ENCODE data around the gene CYSRT1. TPM values are rescaled to one million over a fixed set of nuclear protein-coding genes. Genes with fewer than 3 reads are reported as not detected.

The CYSRT1 gene
- total RNA-seq, 1 experiment from 2014 or later = 1.4 TPM

DNA sequence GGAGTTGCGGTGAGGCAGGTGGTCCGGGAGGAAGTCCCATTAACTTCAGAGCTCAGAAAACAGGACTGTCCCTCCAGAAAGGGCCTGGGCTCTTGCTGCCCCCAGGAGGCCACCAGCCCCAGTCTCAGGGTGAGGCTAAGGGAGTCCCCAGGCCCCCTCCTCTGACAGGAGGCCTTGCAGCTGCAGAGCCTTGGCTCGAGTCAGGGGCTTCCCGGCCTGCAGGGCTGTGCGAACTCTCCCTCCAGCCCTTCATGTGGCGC, 22.9 kb downstream of the CYSRT1 start:
- no peak for DNase-seq (ENCODE audit: unreplicated experiment)
- intact Hi-C loops (cut with micrococcal nuclease) = no loop called here
- CTCF ChIA-PET = interaction anchor here (0.5 to 0.9 kb wide), 2 partner anchors 11 to 257 kb away, joined by 3 read pairs; no protein-coding TSS in a partner anchor
- POLR2A ChIA-PET = interaction anchor here (0.6 to 8.6 kb wide), 3 partner anchors 7 to 43 kb away, joined by 3 to 118 read pairs (median 4); partner anchors contain the start of gene NELFB
- H3K9me3 Mint-ChIP-seq (ENCODE audit: unreplicated experiment) = no peaks in the 10 kb centered on the region
- peaks cover 16% of the 10 kb centered on the region for H3K36me3 Mint-ChIP-seq (ENCODE audit: insufficient read depth, unreplicated experiment)
- no peaks in the 10 kb centered on the region for H3K27me3 Mint-ChIP-seq (ENCODE audit: insufficient read depth, unreplicated experiment)
- peaks cover 15% of the 10 kb centered on the region for H3K4me1 Mint-ChIP-seq (ENCODE audit: insufficient read depth, unreplicated experiment)
- no peak overlapping the region for H3K27ac Mint-ChIP-seq (ENCODE audit: low read depth, unreplicated experiment)
- TF ChIP-seq, protein P1, sequence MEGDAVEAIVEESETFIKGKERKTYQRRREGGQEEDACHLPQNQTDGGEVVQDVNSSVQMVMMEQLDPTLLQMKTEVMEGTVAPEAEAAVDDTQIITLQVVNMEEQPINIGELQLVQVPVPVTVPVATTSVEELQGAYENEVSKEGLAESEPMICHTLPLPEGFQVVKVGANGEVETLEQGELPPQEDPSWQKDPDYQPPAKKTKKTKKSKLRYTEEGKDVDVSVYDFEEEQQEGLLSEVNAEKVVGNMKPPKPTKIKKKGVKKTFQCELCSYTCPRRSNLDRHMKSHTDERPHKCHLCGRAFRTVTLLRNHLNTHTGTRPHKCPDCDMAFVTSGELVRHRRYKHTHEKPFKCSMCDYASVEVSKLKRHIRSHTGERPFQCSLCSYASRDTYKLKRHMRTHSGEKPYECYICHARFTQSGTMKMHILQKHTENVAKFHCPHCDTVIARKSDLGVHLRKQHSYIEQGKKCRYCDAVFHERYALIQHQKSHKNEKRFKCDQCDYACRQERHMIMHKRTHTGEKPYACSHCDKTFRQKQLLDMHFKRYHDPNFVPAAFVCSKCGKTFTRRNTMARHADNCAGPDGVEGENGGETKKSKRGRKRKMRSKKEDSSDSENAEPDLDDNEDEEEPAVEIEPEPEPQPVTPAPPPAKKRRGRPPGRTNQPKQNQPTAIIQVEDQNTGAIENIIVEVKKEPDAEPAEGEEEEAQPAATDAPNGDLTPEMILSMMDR (IDR thresholded peaks at IDR 0.05; ENCODE audit: unreplicated experiment) = no peak
- no peak overlapping the region for H3K4me3 Mint-ChIP-seq (ENCODE audit: unreplicated experiment)
- BruUV-seq (replicated peaks) = no TSS peak

DNA sequence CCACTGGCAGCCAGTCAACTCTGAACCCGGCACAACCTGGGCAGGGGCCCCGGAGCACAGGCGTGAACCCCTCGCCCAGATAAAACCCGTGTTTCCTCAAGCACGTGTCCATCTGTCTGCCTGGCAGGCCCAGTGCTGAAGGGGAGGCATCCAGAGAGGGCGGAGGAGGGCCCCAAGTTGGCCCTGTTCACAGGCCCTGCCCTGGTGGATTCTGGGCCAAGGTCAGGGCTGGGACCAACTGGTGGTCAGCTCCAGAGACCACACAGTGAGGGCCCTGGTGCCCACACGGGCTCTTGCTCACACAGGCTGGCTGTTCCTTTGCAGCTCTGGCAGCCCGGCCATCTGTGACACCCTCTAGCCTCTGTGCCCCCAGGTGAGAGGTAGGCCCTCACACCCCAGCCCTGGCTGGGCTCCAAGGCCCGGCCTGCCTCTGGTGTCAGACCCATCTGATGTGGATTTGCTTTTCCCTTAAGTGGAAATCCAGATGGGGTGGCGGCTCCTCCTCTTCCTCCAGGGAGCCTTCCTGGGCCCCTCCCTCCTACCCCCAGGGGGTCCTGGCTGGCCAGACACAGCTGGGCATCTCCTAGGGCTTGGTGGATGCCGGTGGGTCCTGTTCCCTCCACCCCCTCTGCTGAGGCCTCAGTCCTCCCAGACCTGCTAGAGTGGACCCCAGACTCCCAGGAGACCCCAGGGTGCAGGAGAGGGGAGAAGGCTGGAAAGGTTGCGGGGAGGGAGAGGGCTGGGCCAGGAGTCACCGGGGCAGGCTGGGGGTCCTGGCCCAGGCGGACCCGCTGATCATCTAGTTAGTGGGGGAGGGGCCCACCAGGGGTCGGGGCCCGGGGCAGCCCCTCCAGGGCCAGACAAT, 25.6 kb downstream of the CYSRT1 start:
- H3K27me3 Mint-ChIP-seq (ENCODE audit: insufficient read depth, unreplicated experiment) = no peaks in the 10 kb centered on the region
- intact Hi-C loops (cut with micrococcal nuclease) = no loop called here
- peaks cover 7% of the 10 kb centered on the region for H3K36me3 Mint-ChIP-seq (ENCODE audit: insufficient read depth, unreplicated experiment)
- H3K27ac Mint-ChIP-seq (ENCODE audit: low read depth, unreplicated experiment) = no peak overlapping the region
- CTCF ChIA-PET = interaction anchor here (0.6 kb wide), 2 partner anchors 10 to 195 kb away, joined by 3 to 4 read pairs; no protein-coding TSS in a partner anchor
- no peaks in the 10 kb centered on the region for H3K4me1 Mint-ChIP-seq (ENCODE audit: insufficient read depth, unreplicated experiment)
- BruUV-seq (replicated peaks) = no TSS peak
- no peak for DNase-seq (ENCODE audit: unreplicated experiment)
- no peaks in the 10 kb centered on the region for H3K9me3 Mint-ChIP-seq (ENCODE audit: unreplicated experiment)
- TF ChIP-seq, protein P1 (IDR thresholded peaks at IDR 0.05; ENCODE audit: unreplicated experiment) = no peak
- H3K4me3 Mint-ChIP-seq (ENCODE audit: unreplicated experiment) = no peak overlapping the region
- POLR2A ChIA-PET = interaction anchor here (1.4 kb wide), 1 partner anchor 10 kb away, joined by 7 read pairs; the partner anchor contains the start of gene TUBB4B

DNA sequence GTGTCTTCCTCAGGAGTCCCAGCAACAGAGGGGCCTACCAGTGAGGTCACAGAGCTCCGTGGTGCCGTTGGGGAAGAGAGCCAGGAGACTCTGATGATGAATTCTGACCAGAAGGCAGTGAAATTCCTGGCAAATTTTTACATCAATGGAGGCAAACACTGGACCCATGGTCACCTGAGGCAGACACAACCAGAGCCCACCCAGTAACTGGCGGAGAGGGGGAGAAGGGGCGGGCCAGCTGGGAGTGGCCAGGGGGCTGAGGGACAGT, 26.2 kb downstream of the CYSRT1 start, which contains the start of gene STPG3:
TSS of gene STPG3 (plus strand) at position 93 of the 268 bp plus-strand sequence. CDS start at position 94, 1 bp downstream.
- Mint-ChIP-seq H3K27me3 (ENCODE audit: insufficient read depth, unreplicated experiment) (no peaks in the 10 kb centered on the region), H3K27ac (ENCODE audit: low read depth, unreplicated experiment) (no peak within 1 kb of the TSS), H3K4me1 (ENCODE audit: insufficient read depth, unreplicated experiment) (no peaks in the 10 kb centered on the region), H3K4me3 (ENCODE audit: unreplicated experiment) (no peak within 1 kb of the TSS), H3K36me3 (ENCODE audit: insufficient read depth, unreplicated experiment) (peaks cover 7% of the 10 kb centered on the region), H3K9me3 (ENCODE audit: unreplicated experiment) (no peaks in the 10 kb centered on the region)
- no TSS peak for BruUV-seq (replicated peaks)
- intact Hi-C loops (cut with micrococcal nuclease) = no loop called here
- ChIA-PET CTCF (interaction anchor here (0.6 kb wide), 1 partner anchor 10 kb away, joined by 4 read pairs; no protein-coding TSS in a partner anchor), POLR2A (no interaction called here)
- no peak for DNase-seq (ENCODE audit: unreplicated experiment)
- TF ChIP-seq, protein P1 (IDR thresholded peaks at IDR 0.05; ENCODE audit: unreplicated experiment) = no peak

DNA sequence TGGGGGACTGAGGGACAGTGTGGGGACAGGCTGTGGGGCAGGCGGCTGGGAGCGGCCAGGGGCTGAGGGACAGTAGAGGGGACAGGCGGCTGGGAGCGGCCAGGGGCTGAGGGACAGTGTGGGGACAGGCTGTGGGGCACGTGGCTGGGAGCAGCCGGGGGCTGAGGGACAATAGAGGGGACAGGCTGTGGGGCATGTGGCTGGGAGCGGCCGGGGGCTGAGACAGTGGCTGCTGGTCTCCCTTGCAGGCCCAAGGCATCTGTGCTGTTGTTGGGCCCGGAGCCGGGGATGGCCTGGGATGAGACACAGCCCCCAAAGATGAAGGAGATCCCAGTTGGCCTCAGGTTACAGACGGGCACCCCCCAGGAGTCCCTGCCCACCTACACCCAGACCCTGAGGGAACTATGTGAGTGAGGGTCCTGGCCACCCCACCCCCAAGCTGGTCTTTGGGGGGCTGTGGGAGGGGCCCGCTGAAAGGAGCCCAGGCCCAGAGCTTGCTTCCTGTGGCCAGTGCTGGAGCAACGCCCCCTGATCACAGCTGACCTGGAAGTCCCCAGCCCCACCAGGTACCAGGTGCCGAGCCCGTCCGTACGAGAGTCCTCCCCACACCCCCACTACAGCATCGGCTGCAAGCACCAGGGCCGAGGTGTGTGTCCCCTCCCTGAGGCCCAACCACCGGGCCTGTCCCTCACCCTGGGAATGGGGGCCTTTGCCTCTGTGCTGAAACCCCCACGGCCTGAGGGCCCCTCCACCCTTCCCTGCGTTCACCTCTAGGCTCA, 26.7 kb downstream of the CYSRT1 start:
- H3K36me3 Mint-ChIP-seq (ENCODE audit: insufficient read depth, unreplicated experiment) = peaks cover 10% of the 10 kb centered on the region
- no peaks in the 10 kb centered on the region for H3K4me1 Mint-ChIP-seq (ENCODE audit: insufficient read depth, unreplicated experiment)
- POLR2A ChIA-PET = interaction anchor here (5.6 kb wide), 1 partner anchor 8 kb away, joined by 118 read pairs; the partner anchor contains the start of gene TUBB4B
- DNase-seq (ENCODE audit: unreplicated experiment) = no peak
- CTCF ChIA-PET = no interaction called here
- no TSS peak for BruUV-seq (replicated peaks)
- H3K27me3 Mint-ChIP-seq (ENCODE audit: insufficient read depth, unreplicated experiment) = no peaks in the 10 kb centered on the region
- H3K27ac Mint-ChIP-seq (ENCODE audit: low read depth, unreplicated experiment) = no peak overlapping the region
- intact Hi-C loops (cut with micrococcal nuclease) = no loop called here
- H3K9me3 Mint-ChIP-seq (ENCODE audit: unreplicated experiment) = no peaks in the 10 kb centered on the region
- TF ChIP-seq, protein P1 (IDR thresholded peaks at IDR 0.05; ENCODE audit: unreplicated experiment) = no peak
- H3K4me3 Mint-ChIP-seq (ENCODE audit: unreplicated experiment) = no peak overlapping the region

All from MCF 10A (cell line).